ENCODE results near the gene SH3TC2.
A peak's percentile ranks its signal among the peaks of the same experiment; 100 is the strongest.

SH3TC2 gene

GRCh38 chr5:149056616-149057165 lies 6.2 kb downstream of the SH3TC2 start:
- DNase-seq = no peak

- DNase-seq = no peak
Observed at GRCh38 chr5:149054416-149054815, 8.4 kb downstream of the SH3TC2 start.

GRCh38 chr5:149053072-149053695 lies 9.7 kb downstream of the SH3TC2 start:
- DNase-seq = no peak

GRCh38 chr5:149049371-149049781 lies 13.5 kb downstream of the SH3TC2 start:
- DNase-seq = no peak

GRCh38 chr5:149048811-149049210 lies 14.1 kb downstream of the SH3TC2 start:
- no peak for DNase-seq

- DNase-seq = no peak
Observed at GRCh38 chr5:149047462-149047861, 15.4 kb downstream of the SH3TC2 start.

GRCh38 chr5:149046196-149046829 lies 16.5 kb downstream of the SH3TC2 start:
- no peak for DNase-seq

- DNase-seq = no peak
Observed at GRCh38 chr5:149045089-149045460, 17.8 kb downstream of the SH3TC2 start.

- DNase-seq = no peak
Observed at GRCh38 chr5:149044453-149045088, 18.3 kb downstream of the SH3TC2 start.

- DNase-seq = no peak
Observed at GRCh38 chr5:149043641-149044040, 19.2 kb downstream of the SH3TC2 start.

GRCh38 chr5:149042865-149043264 lies 20.0 kb downstream of the SH3TC2 start:
- no peak for DNase-seq

- no peak for DNase-seq
Observed at GRCh38 chr5:149041242-149041641, 21.6 kb downstream of the SH3TC2 start.

- DNase-seq = no peak
Observed at GRCh38 chr5:149040421-149040820, 22.4 kb downstream of the SH3TC2 start.

- DNase-seq = no peak
Observed at GRCh38 chr5:149039506-149039905, 23.4 kb downstream of the SH3TC2 start.

GRCh38 chr5:149038336-149039080 lies 24.4 kb downstream of the SH3TC2 start:
- no peak for DNase-seq

- DNase-seq = no peak
Observed at GRCh38 chr5:149037817-149038216, 25.0 kb downstream of the SH3TC2 start.

GRCh38 chr5:149036970-149037369 lies 25.9 kb downstream of the SH3TC2 start:
- no peak for DNase-seq

- no peak for DNase-seq
Observed at GRCh38 chr5:149036168-149036567, 26.7 kb downstream of the SH3TC2 start.

- DNase-seq = peak; percentile 47 to 60
Observed at GRCh38 chr5:149035372-149035790, 27.5 kb downstream of the SH3TC2 start.

- no peak for DNase-seq
Observed at GRCh38 chr5:149030838-149031397, 31.9 kb downstream of the SH3TC2 start.

GRCh38 chr5:149030392-149030791 lies 32.5 kb downstream of the SH3TC2 start:
- no peak for DNase-seq

- DNase-seq = no peak
Observed at GRCh38 chr5:149028984-149029383, 33.9 kb downstream of the SH3TC2 start.

GRCh38 chr5:149028161-149028560 lies 34.7 kb downstream of the SH3TC2 start:
- DNase-seq = no peak

All from activated CD4-positive, alpha-beta T cell treated with anti-CD3 and anti-CD28 coated beads for 4 hours (primary cell).